NCI-H226 (cell line): ENCODE data around the gene CD27.
"Not testable (repeated sequence)": the region's sequence is repeated elsewhere in the genome, so short reads cannot be mapped to it uniquely, and the experiment has no call there.

Source experiments
- DNase-seq: peaks from one replicate; pipeline ENCODE4 v3.0.0-alpha.2; 2015

CD27 gene

DNA sequence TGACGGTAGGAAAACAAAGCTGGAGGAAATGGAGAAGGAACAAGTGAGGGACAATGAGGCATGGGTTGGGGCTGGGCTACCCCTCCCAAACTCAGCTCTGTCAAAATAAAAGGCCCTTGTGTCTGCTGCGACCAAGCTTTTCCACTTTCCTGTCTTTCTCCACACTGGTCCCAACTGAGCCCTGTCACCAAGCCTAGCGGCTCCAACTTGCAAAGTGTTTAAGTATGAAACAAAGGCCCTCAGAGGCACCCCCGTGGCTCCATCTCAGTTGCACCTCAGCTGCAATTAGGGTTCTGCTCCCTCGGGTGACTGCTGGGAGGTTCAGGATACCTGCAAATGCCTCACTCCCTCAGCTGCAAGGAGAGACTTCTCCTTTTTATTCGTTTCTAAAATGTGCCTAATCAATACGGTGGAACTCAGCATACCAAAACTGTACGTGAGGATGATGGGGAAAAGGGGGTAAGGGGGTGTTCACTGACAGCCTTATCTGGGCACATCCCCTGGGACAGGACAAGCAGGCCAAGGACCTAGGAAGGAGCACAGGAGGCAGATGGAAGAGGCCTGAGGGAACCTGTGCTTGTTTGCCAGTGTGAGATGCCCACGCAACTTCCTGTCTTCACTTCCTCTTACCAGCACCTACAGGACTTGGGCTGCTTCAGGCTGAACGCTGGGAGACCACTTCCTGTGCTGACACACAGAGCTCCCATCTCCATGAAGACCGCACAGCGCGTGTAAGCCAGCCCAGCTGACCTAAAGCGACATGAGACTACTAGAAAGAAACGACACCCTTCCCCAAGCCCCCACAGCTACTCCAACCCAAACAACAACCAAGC lies 16.9 kb downstream of the CD27 start:
- DNase-seq = no peak

DNA sequence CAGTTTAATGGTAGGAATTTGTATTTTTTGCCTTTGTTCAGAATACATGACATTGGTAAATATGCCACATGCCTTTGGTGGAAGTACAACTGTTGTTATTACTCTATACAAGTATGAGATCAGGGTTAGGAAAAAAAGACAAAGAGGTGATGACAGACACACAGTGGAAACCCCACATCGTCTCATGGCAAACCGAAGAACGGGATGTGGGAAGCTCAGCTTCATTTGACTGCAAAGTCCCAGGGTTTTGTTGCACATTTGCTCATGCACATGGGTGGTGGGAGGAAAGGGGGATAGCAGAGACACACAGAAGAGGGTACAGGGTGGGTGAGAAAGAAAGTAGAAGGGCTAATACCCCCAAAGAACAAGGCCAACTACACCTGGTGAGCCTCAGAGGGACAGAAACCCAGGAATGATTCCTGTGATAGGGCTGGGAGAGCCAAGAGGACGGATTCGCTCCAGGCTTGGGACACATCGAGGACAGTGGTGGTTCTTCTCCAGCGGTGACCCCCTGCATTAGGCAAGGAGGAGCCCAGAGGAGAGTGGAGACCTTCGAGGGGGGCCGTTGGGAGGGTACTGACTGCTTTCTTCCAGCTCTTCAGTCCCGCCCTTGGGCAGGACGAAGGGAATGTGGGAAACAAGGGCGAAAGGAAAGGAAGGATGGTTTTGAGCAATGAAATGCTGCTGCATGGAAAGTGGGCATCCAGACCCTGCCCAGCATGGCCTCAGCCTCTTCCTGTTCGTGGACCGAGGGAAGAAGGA lies 17.7 kb downstream of the CD27 start:
- no peak for DNase-seq

DNA sequence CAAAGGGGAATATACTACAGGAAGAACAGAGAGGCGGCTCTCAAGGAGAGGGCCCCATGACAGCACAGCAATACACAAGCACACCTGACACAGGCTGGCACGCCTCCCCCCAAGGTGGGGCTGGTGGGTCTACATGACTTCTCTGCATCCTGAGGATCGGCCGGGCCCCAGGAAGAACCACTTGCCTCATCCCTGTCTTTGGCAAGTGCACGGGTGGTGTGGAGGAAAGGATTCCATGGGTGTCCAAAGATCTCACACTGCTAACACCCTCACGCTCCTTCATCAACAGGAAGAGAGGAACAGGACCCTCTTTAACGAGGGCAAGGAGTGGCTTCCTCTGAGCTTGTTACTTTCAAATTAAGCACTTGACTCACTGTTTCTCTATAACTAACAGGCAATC lies 18.5 kb downstream of the CD27 start:
- no peak for DNase-seq

DNA sequence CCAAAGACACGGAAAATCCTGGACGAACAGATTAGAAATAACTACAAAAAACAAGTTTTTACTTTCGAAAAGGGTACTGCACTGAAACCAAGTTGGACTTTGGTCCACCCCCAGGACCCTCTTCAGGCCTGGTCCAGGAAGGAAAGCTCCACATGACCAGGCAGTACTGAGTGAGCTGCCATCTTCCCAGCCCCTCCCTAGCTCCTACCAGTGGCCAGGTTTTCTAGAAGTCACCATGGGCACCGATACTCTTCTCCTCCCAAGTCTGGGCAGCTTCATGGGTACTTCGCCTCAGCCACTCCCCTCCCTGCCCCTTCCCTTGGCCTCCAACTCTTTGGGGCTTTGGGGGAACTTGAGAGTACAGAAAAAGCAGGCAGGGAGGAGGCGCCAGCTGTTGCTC lies 19.1 kb downstream of the CD27 start:
- DNase-seq = no peak

DNA sequence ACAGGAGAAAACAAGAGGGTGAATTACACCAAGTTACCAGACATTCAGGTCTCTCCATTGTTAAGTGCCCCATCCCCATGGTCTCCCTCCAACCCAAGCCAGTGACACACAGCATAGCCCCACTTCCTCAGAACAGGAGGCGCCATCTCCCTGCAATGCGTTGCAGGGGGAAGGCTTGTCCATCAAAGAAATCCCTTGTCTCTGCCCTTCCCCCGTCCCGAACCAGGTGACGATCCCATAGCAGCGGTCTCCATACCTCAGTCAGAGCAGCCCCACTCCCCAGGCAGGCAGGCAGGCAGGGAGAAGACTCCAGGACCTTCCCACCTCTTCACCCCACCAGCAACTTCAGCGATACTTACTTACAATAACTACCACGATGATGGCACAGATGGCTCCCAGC lies 19.8 kb downstream of the CD27 start:
- no peak for DNase-seq

DNA sequence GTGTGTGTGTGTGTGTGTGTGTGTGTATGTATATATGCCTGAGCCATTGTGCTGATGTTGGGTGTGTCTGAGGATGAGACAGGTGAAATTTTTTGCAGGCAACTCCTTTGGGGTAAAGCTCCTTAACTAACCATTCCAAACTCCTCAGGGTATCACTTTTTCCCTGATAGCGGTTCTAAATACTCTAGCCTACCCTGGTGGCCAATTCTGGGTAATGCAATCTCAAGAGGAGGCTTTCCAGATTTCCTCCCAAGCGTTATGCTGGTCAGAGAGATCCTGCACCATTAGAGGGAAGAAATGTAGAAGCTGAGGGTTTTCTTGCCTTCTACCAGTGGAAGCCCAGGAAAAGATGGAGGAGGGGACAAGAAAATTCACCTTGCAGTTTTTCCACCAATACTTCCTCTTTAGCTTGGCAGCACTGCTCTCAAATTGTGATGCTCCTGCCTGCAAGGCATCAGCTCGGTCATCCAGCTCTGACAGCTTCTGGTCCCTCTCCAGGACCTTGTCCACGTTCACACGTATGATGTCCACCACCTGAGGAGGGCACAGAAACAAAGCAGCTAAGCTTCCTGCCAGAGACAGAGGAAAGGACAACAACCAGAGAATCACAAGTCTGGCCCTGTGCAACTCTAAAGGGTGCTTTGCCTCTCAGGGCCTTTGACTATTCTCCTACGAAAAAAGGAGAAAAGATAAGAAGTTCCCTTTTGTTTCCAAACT lies 20.9 kb downstream of the CD27 start:
- peak; percentile 34 for DNase-seq

DNA sequence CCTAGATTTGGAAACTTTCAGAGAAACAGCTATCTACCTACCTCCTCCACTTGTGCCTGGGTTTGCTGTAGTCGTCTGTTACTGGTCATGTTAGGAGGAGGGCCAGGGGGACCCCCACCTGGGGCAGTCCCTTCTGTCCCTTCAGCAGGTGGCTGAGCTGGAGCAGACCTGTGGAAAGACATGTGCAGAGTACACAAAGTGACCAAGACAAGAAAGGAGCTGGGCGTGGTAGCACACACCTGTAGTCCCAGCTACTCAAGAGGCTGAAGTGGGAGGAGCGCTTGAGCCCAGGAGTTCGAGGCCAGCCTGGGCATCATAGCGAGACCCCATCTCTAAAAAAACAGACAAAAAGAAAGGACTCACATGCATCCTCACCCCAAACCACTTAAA lies 21.4 kb downstream of the CD27 start:
- no peak for DNase-seq

DNA sequence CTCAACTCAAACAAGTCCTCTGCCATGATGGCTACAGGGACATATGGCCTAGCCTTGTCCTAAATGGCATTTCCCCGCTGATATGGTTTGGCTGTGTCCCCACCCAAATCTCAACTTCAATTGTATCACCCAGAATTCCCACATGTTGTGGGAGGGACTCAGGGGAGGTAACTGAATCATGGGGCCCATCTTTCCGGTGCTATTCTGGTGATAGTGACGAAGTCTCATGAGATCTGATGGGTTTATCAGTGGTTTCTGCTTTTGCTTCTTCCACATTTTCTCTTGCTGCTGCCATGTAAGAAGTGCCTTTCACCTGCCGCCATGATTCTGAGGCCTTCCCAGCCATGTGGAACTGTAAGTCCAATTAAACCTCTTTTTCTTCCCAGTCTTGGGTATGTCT lies 22.0 kb downstream of the CD27 start:
- DNase-seq = not testable (repeated sequence)

DNA sequence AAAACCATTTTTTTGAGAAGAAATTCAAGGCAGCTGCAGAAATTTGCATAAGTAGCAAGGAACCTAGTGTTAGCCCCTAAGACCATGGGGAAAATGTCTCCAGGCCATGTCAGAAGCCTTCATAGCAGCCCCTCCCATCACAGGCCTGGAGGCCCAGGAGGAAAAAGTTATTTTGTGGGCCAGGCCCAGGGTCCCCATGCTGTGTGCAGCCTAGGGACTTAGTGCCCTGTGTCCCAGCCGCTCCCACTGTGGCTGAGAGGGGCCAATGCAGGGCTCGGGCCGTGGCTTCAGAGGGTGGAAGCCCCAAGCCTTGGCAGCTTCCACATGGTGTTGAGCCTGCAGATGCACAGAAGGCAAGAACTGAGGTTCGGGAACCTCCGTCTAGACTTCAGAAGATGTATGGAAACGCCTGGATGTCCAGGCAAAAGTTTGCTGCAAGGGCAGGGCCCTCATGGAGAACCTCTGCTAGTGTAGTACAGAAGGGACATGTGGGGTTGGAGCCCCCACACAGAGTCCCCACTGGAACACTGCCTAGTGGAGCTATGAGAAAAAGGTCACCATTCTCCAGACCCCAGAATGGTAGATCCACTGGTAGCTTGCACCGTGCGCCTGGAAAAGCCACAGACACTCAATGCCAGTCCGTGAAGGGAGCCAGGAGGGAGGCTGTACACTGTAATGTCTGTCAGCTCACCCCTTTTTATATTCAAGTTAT lies 23.0 kb downstream of the CD27 start:
- DNase-seq = not testable (repeated sequence)

DNA sequence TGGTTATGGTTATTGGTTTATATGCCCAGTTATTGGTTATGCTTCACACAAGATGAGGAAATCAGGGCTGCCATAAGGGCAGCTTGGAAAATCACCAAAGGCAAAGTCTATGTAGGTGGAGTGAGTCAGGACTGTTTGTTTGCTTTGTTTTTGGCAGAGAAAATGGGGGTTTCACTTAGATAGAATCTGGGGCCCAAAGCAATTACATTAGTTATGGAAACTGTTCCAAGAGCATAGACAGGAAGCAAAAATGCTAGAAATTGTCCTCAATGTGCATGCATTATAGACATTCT lies 23.5 kb downstream of the CD27 start:
- DNase-seq = no peak

DNA sequence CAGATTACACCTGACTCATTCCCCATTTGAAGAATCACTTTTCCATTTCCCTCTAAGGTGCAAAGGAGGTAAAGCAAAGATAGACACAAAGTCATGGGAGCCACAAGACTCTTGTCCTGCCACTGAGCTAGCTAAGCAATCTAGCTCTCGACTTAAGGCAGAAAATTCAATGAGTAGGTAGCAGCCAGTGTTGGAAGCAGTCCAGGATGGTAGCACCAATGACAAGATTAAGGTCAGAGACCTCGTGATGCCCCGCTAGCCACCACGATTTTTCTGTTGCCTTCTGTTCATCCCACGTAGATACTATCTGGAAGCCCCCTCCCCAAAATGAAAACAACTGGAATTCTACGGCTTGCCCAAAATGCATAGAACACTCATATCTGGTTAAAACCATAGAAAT lies 24.3 kb downstream of the CD27 start:
- no peak for DNase-seq

DNA sequence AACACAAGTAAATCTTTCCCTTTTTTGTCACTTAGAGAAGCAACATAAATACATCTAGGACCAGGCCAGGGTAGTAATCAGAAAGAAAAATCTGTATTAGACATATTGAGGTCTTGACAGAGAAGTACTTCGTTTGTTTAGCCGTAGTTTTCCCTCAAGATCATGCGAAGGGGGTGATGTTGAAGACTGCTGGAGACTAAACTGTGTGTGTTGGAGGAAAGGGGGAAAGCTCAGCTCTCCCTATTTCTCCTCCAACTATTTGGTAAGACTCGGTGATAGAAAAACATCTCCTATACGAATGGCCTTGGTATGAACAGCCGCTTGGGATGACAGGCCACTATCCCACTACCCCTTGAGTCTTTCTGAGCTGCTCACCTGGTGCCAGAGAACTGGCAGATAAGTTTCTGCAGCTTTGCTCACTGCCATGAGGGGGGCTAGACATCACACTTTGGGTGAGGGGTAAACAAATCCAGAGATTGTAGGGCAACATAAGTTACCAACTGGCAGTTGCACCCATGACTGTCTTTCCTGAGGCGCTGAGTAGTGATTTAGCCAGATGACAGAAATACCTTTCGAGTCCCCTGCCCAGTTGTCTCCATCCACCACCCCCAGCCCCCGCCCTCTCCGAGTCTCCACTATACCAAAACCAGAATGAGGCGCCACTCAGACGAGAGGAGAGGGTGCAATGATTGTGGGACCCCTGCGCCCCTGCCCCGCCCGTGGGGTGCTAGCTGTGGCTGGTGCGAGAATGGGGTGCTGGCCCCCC lies 25.0 kb downstream of the CD27 start:
- no peak for DNase-seq

DNA sequence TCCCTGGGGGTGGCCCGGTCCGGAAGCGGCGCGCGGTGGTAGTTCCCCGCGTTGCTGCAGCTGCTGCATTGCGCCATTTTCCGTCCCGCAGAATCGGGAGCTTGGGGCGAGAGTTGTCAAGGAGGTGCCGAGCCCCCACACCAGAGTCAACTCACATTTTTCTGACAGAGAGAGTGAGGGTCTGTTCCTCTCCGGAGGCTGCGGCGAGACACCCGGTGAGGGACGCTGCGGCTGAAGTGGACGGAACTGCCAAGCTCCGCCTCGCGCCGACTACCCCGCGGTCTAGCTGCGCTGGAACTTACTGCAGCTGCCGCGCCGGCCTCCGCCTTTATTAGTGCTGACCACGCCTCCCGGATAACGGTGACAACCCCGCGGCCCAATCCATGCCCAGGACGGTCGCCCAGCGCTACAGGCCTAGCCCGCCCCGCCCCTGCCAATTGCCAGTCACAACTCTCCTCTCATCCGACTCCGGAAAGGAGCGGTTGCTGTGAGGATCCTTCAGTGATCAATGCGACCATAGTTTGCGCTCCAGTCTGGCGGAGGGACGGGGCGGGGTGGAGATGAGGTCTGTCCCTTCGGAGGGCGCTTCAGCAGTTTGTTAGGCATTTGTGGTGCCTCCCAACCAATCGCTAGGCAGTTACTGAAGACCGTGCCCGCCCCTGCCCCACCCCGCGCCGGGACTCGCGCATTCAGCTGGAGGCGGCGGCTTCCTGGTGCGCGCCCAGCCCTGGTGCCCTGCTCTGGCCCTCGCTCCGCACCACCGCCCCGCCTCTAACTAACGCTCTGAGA lies 25.8 kb downstream of the CD27 start, which contains the start of gene VAMP1:
TSS of gene VAMP1 (minus strand) at position 303 of the 789 bp plus-strand sequence. CDS start at position 157, 146 bp downstream.
- DNase-seq = peak; percentile 95

DNA sequence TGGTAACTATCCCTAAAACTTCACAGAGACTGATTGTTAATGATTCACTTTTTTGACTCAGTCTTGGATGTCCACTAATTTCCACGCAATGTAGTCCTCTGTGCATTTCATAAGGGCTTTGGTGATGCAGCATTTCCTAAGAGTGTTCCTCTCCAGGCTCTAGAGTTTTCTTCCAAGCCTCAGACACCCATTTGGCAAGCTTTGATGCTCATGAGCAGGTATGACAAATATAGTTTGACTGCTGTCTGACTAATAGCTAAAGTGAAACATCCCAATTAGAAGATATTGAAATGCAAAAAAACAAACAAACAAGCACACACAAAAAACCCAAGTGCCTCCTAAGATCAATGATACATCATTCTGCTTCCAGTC lies 27.2 kb downstream of the CD27 start:
- DNase-seq = peak; percentile 21

DNA sequence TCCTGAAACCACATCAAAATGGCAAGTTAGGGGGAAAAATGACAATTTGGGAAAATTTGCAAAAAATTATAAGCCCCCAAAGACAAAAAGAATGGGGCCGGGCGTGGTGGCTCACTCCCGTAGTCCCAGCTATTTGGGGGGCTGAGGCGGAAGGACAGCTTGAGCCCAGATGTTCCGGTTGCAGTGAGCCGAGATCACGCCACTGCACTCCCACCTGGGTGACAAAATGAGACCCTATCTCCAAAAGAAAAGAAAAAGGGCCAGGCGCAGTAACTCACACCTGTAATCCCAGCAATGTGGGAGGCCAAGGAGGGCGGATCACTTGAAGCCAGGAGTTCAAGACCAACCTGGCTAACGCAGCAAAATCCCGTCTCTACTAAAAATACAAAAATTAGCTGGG lies 27.7 kb downstream of the CD27 start:
- DNase-seq = no peak

DNA sequence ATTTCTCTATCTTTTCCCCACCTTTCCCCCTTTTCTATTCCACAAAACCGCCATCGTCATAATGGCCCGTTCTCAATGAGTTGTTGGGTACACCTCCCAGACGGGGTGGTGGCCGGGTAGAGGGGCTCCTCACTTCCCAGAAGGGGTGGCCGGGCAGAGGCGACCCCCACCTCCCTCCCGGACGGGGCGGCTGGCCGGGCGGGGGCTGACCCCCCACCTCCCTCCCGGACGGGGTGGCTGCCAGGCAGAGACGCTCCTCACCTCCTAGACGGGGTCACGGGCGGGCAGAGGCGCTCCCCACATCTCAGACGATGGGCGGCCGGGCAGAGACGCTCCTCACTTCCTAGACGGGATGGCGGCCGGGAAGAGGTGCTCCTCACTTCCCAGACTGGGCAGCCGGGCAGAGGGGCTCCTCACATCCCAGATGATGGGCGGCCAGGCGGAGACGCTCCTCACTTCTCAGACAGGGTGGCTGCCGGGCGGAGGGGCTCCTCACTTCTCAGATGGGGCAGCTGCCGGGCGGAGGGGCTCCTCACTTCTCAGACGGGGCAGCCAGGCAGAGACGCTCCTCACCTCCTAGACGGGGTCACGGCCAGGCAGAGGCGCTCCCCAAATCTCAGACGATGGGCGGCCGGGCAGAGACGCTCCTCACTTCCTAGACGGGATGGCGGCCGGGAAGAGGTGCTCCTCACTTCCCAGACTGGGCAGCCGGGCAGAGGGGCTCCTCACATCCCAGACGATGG lies 30.6 kb downstream of the CD27 start:
- not testable (repeated sequence) for DNase-seq

DNA sequence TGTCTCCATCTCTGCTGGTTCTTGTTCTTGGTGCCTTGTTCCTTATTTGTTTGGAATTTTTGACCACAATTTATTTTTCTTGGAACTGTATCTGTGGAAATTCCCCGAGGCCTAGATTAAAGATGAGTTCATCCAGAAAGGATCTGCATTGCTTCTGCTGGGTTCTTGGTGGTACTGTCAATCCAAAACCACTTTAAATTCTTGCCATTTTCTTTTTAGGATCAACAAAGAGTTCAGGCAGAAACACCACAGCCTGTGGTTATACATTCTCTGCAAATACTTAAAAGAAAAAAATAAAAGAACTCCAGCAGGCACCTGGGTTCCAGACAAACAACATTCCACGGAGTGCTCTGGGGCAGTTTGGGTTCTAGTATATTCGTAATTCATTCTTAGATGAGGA lies 31.7 kb downstream of the CD27 start:
- peak; percentile 88 for DNase-seq

DNA sequence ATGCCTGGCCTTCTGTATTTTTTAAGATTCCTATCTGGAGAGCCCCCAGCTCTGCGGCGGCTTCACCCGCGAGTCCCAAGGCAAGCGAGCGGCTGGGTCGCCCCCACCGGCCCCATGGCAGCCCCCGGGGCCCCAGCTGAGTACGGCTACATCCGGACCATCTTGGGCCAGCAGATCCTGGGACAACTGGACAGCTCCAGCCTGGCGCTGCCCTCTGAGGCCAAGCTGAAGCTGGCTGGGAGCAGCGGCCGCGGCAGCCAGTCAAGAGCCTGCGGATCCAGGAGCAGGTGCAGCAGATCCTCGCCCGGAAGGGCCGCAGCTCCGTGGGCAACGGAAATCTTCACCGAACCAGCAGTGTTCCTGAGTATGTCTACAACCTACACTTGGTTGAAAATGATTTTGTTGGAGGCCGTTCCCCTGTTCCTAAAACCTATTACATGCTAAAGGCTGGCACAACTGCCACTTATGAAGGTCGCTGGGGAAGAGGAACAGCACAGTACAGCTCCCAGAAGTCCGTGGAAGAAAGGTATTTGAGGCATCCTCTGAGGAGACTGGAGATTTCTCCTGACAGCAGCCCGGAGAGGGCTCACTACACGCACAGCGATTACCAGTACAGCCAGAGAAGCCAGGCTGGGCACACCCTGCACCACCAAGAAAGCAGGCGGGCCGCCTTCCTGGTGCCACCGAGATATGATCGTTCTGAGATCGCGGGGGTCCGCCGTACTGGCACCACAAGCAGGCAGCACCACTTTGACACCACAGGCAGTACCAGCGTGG lies 33.0 kb downstream of the CD27 start:
- DNase-seq = not testable (repeated sequence)

DNA sequence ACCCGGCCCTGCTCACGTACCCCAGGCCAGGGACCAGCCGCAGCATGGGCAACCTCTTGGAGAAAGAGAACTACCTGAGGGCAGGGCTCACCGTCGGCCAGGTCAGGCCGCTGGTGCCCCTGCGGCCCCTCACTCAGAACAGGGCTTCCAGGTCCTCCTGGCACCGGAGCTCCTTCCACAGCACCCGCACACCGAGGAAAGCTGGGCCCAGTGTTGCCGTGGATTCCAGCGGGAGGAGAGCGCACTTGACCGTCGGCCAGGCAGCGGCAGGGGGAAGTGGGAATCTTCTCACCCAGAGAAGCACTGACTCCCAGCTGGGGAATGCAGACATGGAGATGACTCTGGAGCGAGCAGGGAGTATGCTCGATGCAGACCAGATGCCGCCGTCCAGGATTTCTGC lies 33.7 kb downstream of the CD27 start:
- no peak for DNase-seq

DNA sequence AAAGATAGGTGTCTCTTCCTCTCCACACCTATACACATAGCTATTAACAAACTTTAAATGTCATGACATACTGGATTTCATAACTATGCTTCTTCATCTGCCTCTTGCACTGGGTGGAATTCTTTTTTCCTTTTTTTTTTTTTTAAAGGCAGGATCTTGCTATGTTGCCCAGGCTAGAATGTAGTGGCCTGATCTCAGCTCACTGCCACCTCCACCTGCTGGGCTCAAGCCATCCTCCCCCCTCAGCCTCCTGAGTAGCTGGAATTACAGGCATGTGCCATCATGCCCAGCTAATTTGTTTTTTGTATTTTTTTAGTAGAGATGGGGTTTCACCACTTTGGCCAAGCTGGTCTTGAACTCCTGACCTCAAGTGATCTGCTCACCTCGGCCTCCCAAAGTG lies 43.5 kb downstream of the CD27 start:
- DNase-seq = no peak
